Measurements from ENCODE around the gene GCLC.
A peak's percentile ranks its signal among the peaks of the same experiment; 100 is the strongest.

DNA sequence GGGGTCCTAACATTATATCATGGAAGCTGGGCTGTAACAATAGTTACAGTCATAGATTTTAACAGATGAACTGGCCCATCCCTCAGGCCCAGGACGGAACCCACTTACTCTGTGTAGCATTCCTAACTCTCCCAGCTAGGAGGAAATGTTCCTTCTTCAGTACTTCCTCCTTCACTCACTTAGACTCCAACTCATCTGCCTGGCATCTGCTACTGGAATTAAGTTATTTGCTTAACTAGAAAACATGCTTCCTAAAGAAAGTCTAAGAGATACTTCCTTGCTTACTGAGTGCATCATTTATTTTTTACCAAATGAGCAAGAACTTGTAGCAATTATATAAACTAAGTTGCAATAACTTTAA lies 20.5 kb downstream of the GCLC start:
- no peak for TF ChIP-seq POLR2A (IDR thresholded peaks at IDR 0.05)
- TF ChIP-seq, protein P1, sequence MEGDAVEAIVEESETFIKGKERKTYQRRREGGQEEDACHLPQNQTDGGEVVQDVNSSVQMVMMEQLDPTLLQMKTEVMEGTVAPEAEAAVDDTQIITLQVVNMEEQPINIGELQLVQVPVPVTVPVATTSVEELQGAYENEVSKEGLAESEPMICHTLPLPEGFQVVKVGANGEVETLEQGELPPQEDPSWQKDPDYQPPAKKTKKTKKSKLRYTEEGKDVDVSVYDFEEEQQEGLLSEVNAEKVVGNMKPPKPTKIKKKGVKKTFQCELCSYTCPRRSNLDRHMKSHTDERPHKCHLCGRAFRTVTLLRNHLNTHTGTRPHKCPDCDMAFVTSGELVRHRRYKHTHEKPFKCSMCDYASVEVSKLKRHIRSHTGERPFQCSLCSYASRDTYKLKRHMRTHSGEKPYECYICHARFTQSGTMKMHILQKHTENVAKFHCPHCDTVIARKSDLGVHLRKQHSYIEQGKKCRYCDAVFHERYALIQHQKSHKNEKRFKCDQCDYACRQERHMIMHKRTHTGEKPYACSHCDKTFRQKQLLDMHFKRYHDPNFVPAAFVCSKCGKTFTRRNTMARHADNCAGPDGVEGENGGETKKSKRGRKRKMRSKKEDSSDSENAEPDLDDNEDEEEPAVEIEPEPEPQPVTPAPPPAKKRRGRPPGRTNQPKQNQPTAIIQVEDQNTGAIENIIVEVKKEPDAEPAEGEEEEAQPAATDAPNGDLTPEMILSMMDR (IDR thresholded peaks at IDR 0.05), result no peak
- peak; percentile 52 for TF ChIP-seq POLR2AphosphoS5 (IDR thresholded peaks at IDR 0.05)
